ENCODE measurements around the gene CAMK2D.

CAMK2D gene

GRCh38 chr4:113434247-113434587 is 327.3 kb downstream of the CAMK2D start:
- Histone ChIP-seq H2BK120ac (ENCODE audit: insufficient read depth, low read length, poor library complexity) (no peak overlapping the region), H3K9me3 (ENCODE audit: insufficient read depth, low read depth, low read length) (no peaks in the 10 kb centered on the region)
- WGBS (ENCODE audit: extremely low coverage, insufficient coverage, insufficient read length) = no CpG with 5 or more reads among the region's 3 CpGs

GRCh38 chr4:113433536-113434246 is 327.8 kb downstream of the CAMK2D start:
- Histone ChIP-seq H2BK120ac (ENCODE audit: insufficient read depth, low read length, poor library complexity) (no peak overlapping the region), H3K4me3 (ENCODE audit: low read depth, low read length) (no peak overlapping the region), H3K9me3 (ENCODE audit: insufficient read depth, low read depth, low read length) (no peaks in the 10 kb centered on the region), H4K12ac (ENCODE audit: low read depth, low read length) (no peak overlapping the region), H3K79me2 (ENCODE audit: control insufficient read depth, insufficient read depth, low read length, poor library complexity) (no peaks in the 10 kb centered on the region), H2AFZ (ENCODE audit: insufficient read depth, low read length, poor library complexity) (no peak overlapping the region), H3K4me1 (ENCODE audit: control insufficient read depth in 1 of 2, insufficient read depth in 2 of 2, low read length in 2 of 2) (peaks cover 0 to 2% of the 10 kb centered on the region in 2 experiments), H3K36me3 (ENCODE audit: control insufficient read depth in 1 of 2, insufficient read depth in 2 of 2, low read length in 2 of 2) (no peaks in the 10 kb centered on the region), H4K91ac (ENCODE audit: low read depth, low read length) (no peak overlapping the region), H3K27me3 (ENCODE audit: insufficient read depth, low read length) (no peaks in the 10 kb centered on the region), H2BK12ac (ENCODE audit: low read length) (no peak overlapping the region), H3K9ac (ENCODE audit: low read length) (no peak overlapping the region), H2BK5ac (ENCODE audit: low read depth, low read length, poor library complexity) (no peak overlapping the region), H3K14ac (ENCODE audit: low read length) (no peak overlapping the region), H3K4me2 (ENCODE audit: low read length) (no peak overlapping the region), H3K27ac (ENCODE audit: low read depth, low read length) (no peak overlapping the region), H3K79me1 (ENCODE audit: low read length) (no peaks in the 10 kb centered on the region), H3K23ac (ENCODE audit: low read length) (no peak overlapping the region), H3K4ac (ENCODE audit: low read depth, low read length) (no peak overlapping the region), H3K18ac (ENCODE audit: low read length) (no peak overlapping the region), H2AK5ac (ENCODE audit: low read length) (no peak overlapping the region), H4K8ac (ENCODE audit: low read depth, low read length) (no peak overlapping the region)
- DNase-seq = no peak
- no CpG with 5 or more reads among the region's 4 CpGs for WGBS (ENCODE audit: extremely low coverage, insufficient coverage, insufficient read length)

More at GRCh38 chr4:113434247-113434587, 327.3 kb downstream of the CAMK2D start:
- no peak overlapping the region for H2AFZ ChIP-seq (ENCODE audit: insufficient read depth, low read length, poor library complexity)
- no peaks in the 10 kb centered on the region for H3K79me1 ChIP-seq (ENCODE audit: low read length)
- no peak overlapping the region for H3K4me2 ChIP-seq (ENCODE audit: low read length)
- no peak overlapping the region for H3K27ac ChIP-seq (ENCODE audit: low read depth, low read length)
- H3K79me2 ChIP-seq (ENCODE audit: control insufficient read depth, insufficient read depth, low read length, poor library complexity) = no peaks in the 10 kb centered on the region
- H4K12ac ChIP-seq (ENCODE audit: low read depth, low read length) = no peak overlapping the region
- no peak overlapping the region for H3K14ac ChIP-seq (ENCODE audit: low read length)
- no peak overlapping the region for H4K8ac ChIP-seq (ENCODE audit: low read depth, low read length)
- no peak overlapping the region for H2BK5ac ChIP-seq (ENCODE audit: low read depth, low read length, poor library complexity)
- H3K36me3 ChIP-seq (ENCODE audit: control insufficient read depth in 1 of 2, insufficient read depth in 2 of 2, low read length in 2 of 2) = no peaks in the 10 kb centered on the region
- H2BK12ac ChIP-seq (ENCODE audit: low read length) = no peak overlapping the region
- no peaks in the 10 kb centered on the region for H3K27me3 ChIP-seq (ENCODE audit: insufficient read depth, low read length)
- H4K91ac ChIP-seq (ENCODE audit: low read depth, low read length) = no peak overlapping the region
- no peak overlapping the region for H3K9ac ChIP-seq (ENCODE audit: low read length)
- DNase-seq = no peak
- H3K23ac ChIP-seq (ENCODE audit: low read length) = no peak overlapping the region
- peaks cover 0 to 2% of the 10 kb centered on the region in 2 experiments for H3K4me1 ChIP-seq (ENCODE audit: control insufficient read depth in 1 of 2, insufficient read depth in 2 of 2, low read length in 2 of 2)
- no peak overlapping the region for H3K4me3 ChIP-seq (ENCODE audit: low read depth, low read length)
- H2AK5ac ChIP-seq (ENCODE audit: low read length) = no peak overlapping the region
- H3K4ac ChIP-seq (ENCODE audit: low read depth, low read length) = no peak overlapping the region
- H3K18ac ChIP-seq (ENCODE audit: low read length) = no peak overlapping the region

- no peaks in the 10 kb centered on the region for H3K36me3 ChIP-seq (ENCODE audit: control insufficient read depth in 1 of 2, insufficient read depth in 2 of 2, low read length in 2 of 2)
- no peak overlapping the region for H3K18ac ChIP-seq (ENCODE audit: low read length)
- H3K9me3 ChIP-seq (ENCODE audit: insufficient read depth, low read depth, low read length) = no peaks in the 10 kb centered on the region
- no peak overlapping the region for H3K4me3 ChIP-seq (ENCODE audit: low read depth, low read length)
- no peak overlapping the region for H4K91ac ChIP-seq (ENCODE audit: low read depth, low read length)
- H3K27ac ChIP-seq (ENCODE audit: low read depth, low read length) = no peak overlapping the region
- no peak overlapping the region for H2AFZ ChIP-seq (ENCODE audit: insufficient read depth, low read length, poor library complexity)
- no peak overlapping the region for H3K4me2 ChIP-seq (ENCODE audit: low read length)
- no peak overlapping the region for H4K12ac ChIP-seq (ENCODE audit: low read depth, low read length)
- H2BK5ac ChIP-seq (ENCODE audit: low read depth, low read length, poor library complexity) = no peak overlapping the region
- H2AK5ac ChIP-seq (ENCODE audit: low read length) = no peak overlapping the region
- no peak overlapping the region for H4K8ac ChIP-seq (ENCODE audit: low read depth, low read length)
- no peak overlapping the region for H2BK12ac ChIP-seq (ENCODE audit: low read length)
- no peak overlapping the region for H3K23ac ChIP-seq (ENCODE audit: low read length)
- H3K14ac ChIP-seq (ENCODE audit: low read length) = no peak overlapping the region
- no peaks in the 10 kb centered on the region for H3K27me3 ChIP-seq (ENCODE audit: insufficient read depth, low read length)
- no peak overlapping the region for H3K4ac ChIP-seq (ENCODE audit: low read depth, low read length)
- WGBS (ENCODE audit: extremely low coverage, insufficient coverage, insufficient read length) = no CpG with 5 or more reads among the region's 1 CpG
- DNase-seq = no peak
- no peak overlapping the region for H2BK120ac ChIP-seq (ENCODE audit: insufficient read depth, low read length, poor library complexity)
- peaks cover 0 to 2% of the 10 kb centered on the region in 2 experiments for H3K4me1 ChIP-seq (ENCODE audit: control insufficient read depth in 1 of 2, insufficient read depth in 2 of 2, low read length in 2 of 2)
- no peak overlapping the region for H3K9ac ChIP-seq (ENCODE audit: low read length)
- no peaks in the 10 kb centered on the region for H3K79me1 ChIP-seq (ENCODE audit: low read length)
- no peaks in the 10 kb centered on the region for H3K79me2 ChIP-seq (ENCODE audit: control insufficient read depth, insufficient read depth, low read length, poor library complexity)
Observed at GRCh38 chr4:113433116-113433515, 328.4 kb downstream of the CAMK2D start.

- Histone ChIP-seq H3K27ac (ENCODE audit: low read depth, low read length) (no peak overlapping the region), H3K79me2 (ENCODE audit: control insufficient read depth, insufficient read depth, low read length, poor library complexity) (no peaks in the 10 kb centered on the region), H2BK5ac (ENCODE audit: low read depth, low read length, poor library complexity) (no peak overlapping the region), H2AFZ (ENCODE audit: insufficient read depth, low read length, poor library complexity) (no peak overlapping the region), H3K4ac (ENCODE audit: low read depth, low read length) (no peak overlapping the region), H4K91ac (ENCODE audit: low read depth, low read length) (no peak overlapping the region), H3K9ac (ENCODE audit: low read length) (no peak overlapping the region), H4K8ac (ENCODE audit: low read depth, low read length) (no peak overlapping the region), H3K14ac (ENCODE audit: low read length) (no peak overlapping the region), H2BK12ac (ENCODE audit: low read length) (no peak overlapping the region), H3K36me3 (ENCODE audit: control insufficient read depth in 1 of 2, insufficient read depth in 2 of 2, low read length in 2 of 2) (no peaks in the 10 kb centered on the region), H3K9me3 (ENCODE audit: insufficient read depth, low read depth, low read length) (no peaks in the 10 kb centered on the region), H2AK5ac (ENCODE audit: low read length) (no peak overlapping the region), H3K23ac (ENCODE audit: low read length) (no peak overlapping the region), H3K27me3 (ENCODE audit: insufficient read depth, low read length) (no peaks in the 10 kb centered on the region), H4K12ac (ENCODE audit: low read depth, low read length) (no peak overlapping the region), H3K18ac (ENCODE audit: low read length) (no peak overlapping the region), H3K79me1 (ENCODE audit: low read length) (no peaks in the 10 kb centered on the region), H3K4me2 (ENCODE audit: low read length) (no peak overlapping the region), H2BK120ac (ENCODE audit: insufficient read depth, low read length, poor library complexity) (no peak overlapping the region), H3K4me3 (ENCODE audit: low read depth, low read length) (no peak overlapping the region), H3K4me1 (ENCODE audit: control insufficient read depth in 1 of 2, insufficient read depth in 2 of 2, low read length in 2 of 2) (no peaks in the 10 kb centered on the region)
- WGBS (ENCODE audit: extremely low coverage, insufficient coverage, insufficient read length) = no CpG with 5 or more reads among the region's 1 CpG
- no peak for DNase-seq
Observed at GRCh38 chr4:113423631-113424030, 337.9 kb downstream of the CAMK2D start.

All from trophoblast cell (in vitro differentiated cells and primary cell).